H1 (cell line): Measurements from ENCODE around the gene CTSA. TPM values are rescaled to one million over a fixed set of nuclear protein-coding genes. Genes with fewer than 3 reads are reported as not detected.

Source experiments
- CTCF ChIA-PET: fragments of 300-600 bp; sonication (Branson Sonifier 250); formaldehyde crosslinking; loops from one replicate; lab custom pipeline; 2021; ENCODE audit not compliant: partially characterized antibody; lab: Charles Lee
- POLR2A ChIA-PET: fragments of 300-600 bp; sonication (Branson Sonifier 250); formaldehyde crosslinking; loops from one replicate; lab custom pipeline; 2021; ENCODE audit warnings: inconsistent platforms; ENCODE audit not compliant: partially characterized antibody; lab: Charles Lee
- DNase-seq, 2 experiments: peaks; one replicate each; pipeline versions ENCODE4 v3.0.0 to v3.0.0-alpha.2; 2010 to 2022; ENCODE audit warnings: low spot score in 2 of 2, low read depth in 1 of 2, mixed read lengths in 1 of 2
- FAIRE-seq: peaks from 2 replicates; lab custom pipeline; 2011; peaks lifted over from hg19 to GRCh38; lab: Jason Lieb, UNC
- H2AFZ ChIP-seq: 2 replicates; pipeline ENCODE4 v1.8.1; 2012; ENCODE audit warnings: low read length, inconsistent platforms
- H2AK5ac ChIP-seq: 2 replicates; pipeline ENCODE4 v1.6.1; 2013; ENCODE audit warnings: low read depth, low read length
- H2BK120ac ChIP-seq: replicated peaks from 2 replicates; pipeline ENCODE3; 2013; ENCODE audit warnings: low read depth, low read length, inconsistent platforms
- H2BK12ac ChIP-seq: 2 replicates; pipeline ENCODE4 v1.6.1; 2013; ENCODE audit warnings: low read depth, low read length
- H2BK15ac ChIP-seq: 2 replicates; pipeline ENCODE4 v1.6.1; 2013; ENCODE audit warnings: low read length
- H2BK20ac ChIP-seq: 2 replicates; pipeline ENCODE4 v1.6.1; 2013; ENCODE audit warnings: low read length
- H2BK5ac ChIP-seq: 2 replicates; pipeline ENCODE4 v1.6.1; 2013; ENCODE audit warnings: low read depth, low read length
- H3K14ac ChIP-seq: 2 replicates; pipeline ENCODE4 v1.6.1; 2013; ENCODE audit warnings: inconsistent platforms; ENCODE audit not compliant: insufficient read length
- H3K18ac ChIP-seq: 2 replicates; pipeline ENCODE4 v1.6.1; 2013; ENCODE audit warnings: low read length; ENCODE audit errors: extremely low read depth
- H3K23ac ChIP-seq: 2 replicates; pipeline ENCODE4 v1.6.1; 2013; ENCODE audit warnings: inconsistent platforms; ENCODE audit not compliant: insufficient read length
- H3K23me2 ChIP-seq: 2 replicates; pipeline ENCODE4 v1.6.1; 2013; ENCODE audit warnings: low read depth, low read length
- H3K27ac ChIP-seq: 2 replicates; pipeline ENCODE4 v1.6.1; 2011; ENCODE audit warnings: low read depth, low read length, inconsistent platforms
- H3K27me3 ChIP-seq, 4 experiments: replicated peaks in 1 of 4; 1 replicate in 1 of 4; 2 replicates in 3 of 4; pipeline versions ENCODE4 v1.6.1 to v1.8.1; 2011 to 2013; ENCODE audit warnings: low read length in 3 of 4, mild to moderate bottlenecking in 3 of 4, inconsistent platforms in 2 of 4, mixed read lengths in 2 of 4, moderate library complexity in 1 of 4; ENCODE audit not compliant: control insufficient read depth in 3 of 4, insufficient read depth in 3 of 4; ENCODE audit errors: extremely low read depth in 1 of 4
- H3K36me3 ChIP-seq, 4 experiments: 2 replicates each; pipeline versions ENCODE4 v1.6.1 to v1.8.1; 2011 to 2013; ENCODE audit warnings: mild to moderate bottlenecking in 4 of 4, low read length in 3 of 4, moderate library complexity in 2 of 4, control low read depth in 1 of 4, inconsistent platforms in 1 of 4; ENCODE audit not compliant: insufficient read depth in 4 of 4, control insufficient read depth in 2 of 4
- H3K4ac ChIP-seq: replicated peaks from 2 replicates; pipeline ENCODE3; 2013; ENCODE audit warnings: low read length, low read depth, mixed read lengths, inconsistent platforms; ENCODE audit not compliant: insufficient read length
- H3K4me1 ChIP-seq, 4 experiments: replicated peaks in 1 of 4; 1 replicate in 1 of 4; 2 replicates in 3 of 4; pipeline versions ENCODE4 v1.6.1 to v1.8.1; 2011 to 2013; ENCODE audit warnings: low read length in 3 of 4, inconsistent platforms in 2 of 4, mixed read lengths in 1 of 4; ENCODE audit not compliant: insufficient read depth in 4 of 4, control insufficient read depth in 3 of 4
- H3K4me2 ChIP-seq, 2 experiments: 2 replicates each; pipeline versions ENCODE4 v1.6.1 to v1.8.1; 2011 to 2013; ENCODE audit warnings: low read depth in 2 of 2, low read length in 2 of 2, control low read depth in 1 of 2, inconsistent platforms in 1 of 2, mild to moderate bottlenecking in 1 of 2; ENCODE audit not compliant: insufficient read depth in 1 of 2
- H3K4me3 ChIP-seq, 4 experiments: fragments of 200-600, 300-600 bp in 1 of 4; sonication (generic), shearing (Covaris generic), sonication (Bioruptor Twin) in 1 of 4; 2 replicates each; pipeline versions ENCODE4 v1.5.1 to v1.8.1; 2011 to 2016; ENCODE audit warnings: low read length in 4 of 4, low read depth in 3 of 4, control low read depth in 2 of 4, inconsistent platforms in 2 of 4, mild to moderate bottlenecking in 2 of 4, mixed read lengths in 1 of 4, moderate library complexity in 1 of 4; ENCODE audit not compliant: insufficient read depth in 2 of 4; ENCODE audit errors: extremely low read depth in 1 of 4
- H3K56ac ChIP-seq: replicated peaks from 2 replicates; pipeline ENCODE3; 2013; ENCODE audit warnings: low read depth, mild to moderate bottlenecking, mixed read lengths, low read length, inconsistent platforms; ENCODE audit not compliant: insufficient read length
- H3K79me1 ChIP-seq: 2 replicates; pipeline ENCODE4 v1.6.1; 2013; ENCODE audit warnings: low read depth, low read length, control low read depth
- H3K79me2 ChIP-seq, 2 experiments: 2 replicates each; pipeline versions ENCODE4 v1.6.1 to v1.8.1; 2012 to 2013; ENCODE audit warnings: low read length in 2 of 2, mild to moderate bottlenecking in 2 of 2, inconsistent platforms in 1 of 2; ENCODE audit not compliant: insufficient read depth in 2 of 2, control insufficient read depth in 1 of 2
- H3K9ac ChIP-seq, 4 experiments: replicated peaks in 1 of 4; 1 replicate in 1 of 4; 2 replicates in 3 of 4; pipeline versions ENCODE4 v1.6.1 to v1.8.1; 2011 to 2013; ENCODE audit warnings: low read depth in 3 of 4, low read length in 3 of 4, control low read depth in 2 of 4, mild to moderate bottlenecking in 2 of 4, moderate library complexity in 2 of 4, inconsistent platforms in 1 of 4; ENCODE audit errors: extremely low read depth in 1 of 4
- H3K9me3 ChIP-seq, 2 experiments: 2 replicates each; pipeline versions ENCODE4 v1.6.1 to v1.8.1; 2012 to 2013; ENCODE audit warnings: mild to moderate bottlenecking in 2 of 2, moderate library complexity in 2 of 2, control low read depth in 1 of 2, inconsistent platforms in 1 of 2, low read depth in 1 of 2, low read length in 1 of 2, mixed read lengths in 1 of 2; ENCODE audit not compliant: insufficient read depth in 2 of 2
- H4K20me1 ChIP-seq, 2 experiments: replicated peaks in 1 of 2; 2 replicates each; pipeline versions ENCODE3 to v1.8.1; 2011 to 2013; ENCODE audit warnings: inconsistent platforms in 2 of 2, low read length in 2 of 2, mild to moderate bottlenecking in 1 of 2; ENCODE audit not compliant: insufficient read depth in 2 of 2, control insufficient read depth in 1 of 2
- H4K5ac ChIP-seq: 2 replicates; pipeline ENCODE4 v1.6.1; 2013; ENCODE audit warnings: low read length, low read depth, mixed read lengths, inconsistent platforms; ENCODE audit not compliant: insufficient read length
- H4K8ac ChIP-seq: 2 replicates; pipeline ENCODE4 v1.8.0; 2013; ENCODE audit warnings: mild to moderate bottlenecking, moderate library complexity, low read length, inconsistent platforms; ENCODE audit not compliant: insufficient read depth; ENCODE audit errors: extremely low read depth
- H4K91ac ChIP-seq: replicated peaks from 2 replicates; pipeline ENCODE3; 2013; ENCODE audit warnings: low read length, mixed read lengths, inconsistent platforms; ENCODE audit not compliant: insufficient read length
- BCL11A ChIP-seq, 2 experiments: IDR thresholded peaks; one replicate each; pipeline ENCODE4 v1.6.1; 2011; ENCODE audit warnings: low read depth in 2 of 2, low read length in 2 of 2, mild to moderate bottlenecking in 2 of 2
- EP300 ChIP-seq, 2 experiments: IDR thresholded peaks; 1 replicate in 1 of 2; 2 replicates in 1 of 2; pipeline ENCODE4 v1.6.1; 2011 to 2012; ENCODE audit warnings: low read depth in 2 of 2, low read length in 2 of 2, mild to moderate bottlenecking in 2 of 2, borderline replicate concordance in 1 of 2, inconsistent platforms in 1 of 2, moderate library complexity in 1 of 2
- WGBS, 2 experiments: shearing (Covaris generic) in 1 of 2; methylation state at CpG; one replicate each; pipeline versions ENCODE4 v1.1.6 to v1.1.7; 2013 to 2015; ENCODE audit warnings: low lambda C conversion rate in 2 of 2, mixed read lengths in 2 of 2, inconsistent platforms in 1 of 2, low coverage in 1 of 2, missing lambda C conversion rate in 1 of 2; ENCODE audit not compliant: insufficient replicate concordance in 2 of 2, insufficient coverage in 1 of 2, insufficient read length in 1 of 2; ENCODE audit errors: extremely low coverage in 1 of 2, missing lambda C conversion rate in 1 of 2; 5-methylcytosine and 5-hydroxymethylcytosine counted together
- polyA plus RNA-seq, 7 experiments: library from polyadenylated mRNA; depleted of rRNA in 3 of 7; stranded (reverse) in 5 of 7; unstranded in 2 of 7; fragments of >200 nt in 5 of 7; fragments of 200-250 nt in 2 of 7; gene quantifications; 1 replicate in 5 of 7; 2 replicates in 1 of 7; 4 replicates in 1 of 7; pipeline versions ENCODE4 v1.2.1 to v1.2.3, GENCODE V29; 2011 to 2013; ENCODE audit warnings: missing spikeins in 2 of 7, mixed read lengths in 2 of 7
- total RNA-seq: library from RNA; stranded (reverse); fragmentation: NEBNext Ultra II Directional; extraction: Animal tissue kit (Norgen Biotek cat#: 25700); gene quantifications from 2 replicates; pipeline ENCODE4 v1.2.1, GENCODE V29; 2021

The CTSA gene
- total and polyA plus RNA-seq, 2 of the 8 experiments (the other 6 are each of a cell fraction or from before 2014, with no cell fraction given): 49.7 to 74.0 TPM

DNA sequence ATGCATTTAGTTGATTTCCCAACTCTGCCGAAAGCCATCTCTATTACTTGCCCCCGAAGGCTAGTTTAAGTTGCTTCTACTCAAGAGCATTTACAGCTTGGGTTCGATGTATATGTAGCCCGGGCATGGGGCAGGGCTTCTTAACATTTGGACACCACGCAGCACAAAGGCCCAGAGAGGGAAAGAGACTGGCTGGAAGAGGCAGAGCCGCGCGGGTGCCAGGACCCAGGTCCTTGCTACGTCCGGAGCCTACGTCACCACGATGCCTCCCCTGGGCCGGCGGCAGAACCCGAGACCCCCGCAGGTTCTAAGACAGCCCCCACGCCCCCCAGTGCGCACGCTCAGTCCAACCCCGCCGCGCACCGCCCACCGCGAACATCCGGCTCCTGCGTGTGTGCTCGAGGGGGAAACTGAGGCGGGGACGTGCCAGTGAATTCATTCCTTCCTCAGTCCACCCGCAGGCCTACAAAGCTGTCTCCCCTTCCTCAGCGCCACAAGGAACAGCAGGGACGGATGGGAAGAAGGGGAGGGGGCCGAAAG is 43.0 kb downstream of the CTSA start:
- H3K9ac ChIP-seq: peak overlapping the region; percentile 87 to 100 (median 100)
- TF ChIP-seq BCL11A (IDR thresholded peaks at IDR 0.05; ENCODE audit: low read depth in 2 of 2, low read length in 2 of 2) (no peak), EP300 (IDR thresholded peaks at IDR 0.05; ENCODE audit: borderline replicate concordance in 1 of 2, low read depth in 2 of 2, low read length in 2 of 2) (0 out of 3 replicates have a peak, but pooled peaks of 1 of the 2 experiments have one; percentile 9)

More for the DNA sequence above, 43.0 kb downstream of the CTSA start:
- Histone ChIP-seq H2AFZ (no peak overlapping the region; the same call in 1 of the 2 replicates), H3K9me3 (no peaks in the 10 kb centered on the region), H3K23me2 (peaks cover 3% of the 10 kb centered on the region; the same call in 1 of the 2 replicates), H3K23ac (no peak overlapping the region), H4K20me1 (no peaks in the 10 kb centered on the region), H3K4me3 (peak overlapping the region; percentile 66 to 91 (median 79)), H2AK5ac (no peak overlapping the region), H4K91ac (peak overlapping the region; percentile 99), H3K27ac (peak overlapping the region; percentile 100), H2BK120ac (peak overlapping the region; percentile 67), H3K4me2 (peak overlapping the region; percentile 66 to 73), H3K4ac (peak overlapping the region; percentile 82), H2BK15ac (no peak overlapping the region; the same call in 1 of the 2 replicates), H3K18ac (peak overlapping the region; percentile 99), H3K27me3 (no peaks in the 10 kb centered on the region), H3K36me3 (peaks cover under 1 to 9% (median 5%) of the 10 kb centered on the region in 4 experiments; a peak in 5 of 8 replicates), H4K8ac (peak overlapping the region; percentile 100), H3K56ac (peak overlapping the region; percentile 95), H3K4me1 (peaks cover 5 to 31% (median 14%) of the 10 kb centered on the region in 4 experiments), H4K5ac (peak overlapping the region; percentile 96), H3K79me2 (peaks cover 0 to 22% of the 10 kb centered on the region in 2 experiments; a peak in 2 of 4 replicates), H2BK5ac (peak overlapping the region; percentile 96), H2BK20ac (no peak overlapping the region), H3K14ac (no peak overlapping the region), H2BK12ac (no peak overlapping the region; the same call in 1 of the 2 replicates), H3K79me1 (no peaks in the 10 kb centered on the region; the same call in 1 of the 2 replicates)
- no peak for FAIRE-seq
- ChIA-PET POLR2A (interaction anchor here (0.6 to 18.4 kb wide), 38 partner anchors 12 to 641 kb away, joined by 3 to 283 read pairs (median 6); partner anchors contain the start of genes ACOT8, CTSA, NEURL2 and PLTP), CTCF (interaction anchor here (0.8 to 2.9 kb wide), 10 partner anchors 15 to 134 kb away, joined by 3 to 12 read pairs (median 4); partner anchors contain the start of gene UBE2C)
- WGBS, 2 experiments: 1% methylated on average over 29 of the region's 34 CpGs; no CpG with 5 or more reads in 1 of the 2 experiments
- peak in 1 of 2 experiments; percentile 57 for DNase-seq
